Measurements from ENCODE around the gene KDM6B.

- no peak for TF ChIP-seq CTCF (IDR thresholded peaks at IDR 0.05; ENCODE audit: low read length)
- no peak for TF ChIP-seq EZH2 (optimal IDR thresholded peaks at IDR 0.05; ENCODE audit: low read depth, low read length)
Observed at GRCh38 chr17:7850701-7851437, 16.9 kb downstream of the KDM6B start.

Data from MM.1S (cell line).